NCI-H510A (cell line): ENCODE measurements around the gene TMEM190.
A peak's percentile ranks its signal among the peaks of the same experiment; 100 is the strongest.

Experiments used
- DNase-seq: peaks from one replicate; lab custom pipeline; 2025; lab: John Stamatoyannopoulos, UW

Gene TMEM190

DNA sequence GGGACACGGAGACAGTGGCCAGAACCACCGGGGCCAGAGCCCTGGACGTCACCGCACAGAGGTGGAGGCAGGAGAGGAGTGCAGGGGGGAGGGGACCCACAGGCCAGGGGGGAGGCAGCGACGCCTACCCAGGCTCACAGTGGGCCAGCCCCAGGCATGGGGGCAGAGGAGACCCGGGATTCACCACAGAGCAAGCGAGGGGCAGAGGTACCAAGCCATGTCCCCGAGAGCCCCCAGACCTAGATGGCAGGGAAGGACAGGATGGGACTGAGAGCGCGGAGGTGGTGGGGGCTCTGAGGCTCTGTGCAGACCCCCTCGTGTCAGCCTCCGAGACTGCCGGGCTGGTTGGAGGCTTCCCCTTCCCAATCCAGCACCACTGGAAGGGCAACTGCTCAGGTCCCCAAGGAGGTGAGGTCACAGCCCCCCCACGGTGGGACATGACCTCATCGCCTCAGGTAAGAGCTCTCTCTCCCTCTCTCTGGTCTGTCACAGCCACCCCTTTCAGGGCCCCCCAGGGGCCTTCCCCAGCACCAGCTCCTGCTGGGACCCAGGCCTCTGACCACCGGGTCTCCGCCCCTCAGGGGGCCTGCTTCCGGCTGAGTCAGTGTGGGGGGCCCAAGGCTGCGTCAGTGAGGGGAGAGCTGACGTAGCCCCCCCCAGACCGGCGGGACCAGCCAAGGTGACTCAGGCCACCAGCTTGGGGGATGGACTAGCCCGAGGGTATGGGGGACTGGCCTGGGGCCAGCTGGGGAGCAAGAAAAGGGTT, 4.1 kb upstream of the TMEM190 start:
- no peak for DNase-seq

DNA sequence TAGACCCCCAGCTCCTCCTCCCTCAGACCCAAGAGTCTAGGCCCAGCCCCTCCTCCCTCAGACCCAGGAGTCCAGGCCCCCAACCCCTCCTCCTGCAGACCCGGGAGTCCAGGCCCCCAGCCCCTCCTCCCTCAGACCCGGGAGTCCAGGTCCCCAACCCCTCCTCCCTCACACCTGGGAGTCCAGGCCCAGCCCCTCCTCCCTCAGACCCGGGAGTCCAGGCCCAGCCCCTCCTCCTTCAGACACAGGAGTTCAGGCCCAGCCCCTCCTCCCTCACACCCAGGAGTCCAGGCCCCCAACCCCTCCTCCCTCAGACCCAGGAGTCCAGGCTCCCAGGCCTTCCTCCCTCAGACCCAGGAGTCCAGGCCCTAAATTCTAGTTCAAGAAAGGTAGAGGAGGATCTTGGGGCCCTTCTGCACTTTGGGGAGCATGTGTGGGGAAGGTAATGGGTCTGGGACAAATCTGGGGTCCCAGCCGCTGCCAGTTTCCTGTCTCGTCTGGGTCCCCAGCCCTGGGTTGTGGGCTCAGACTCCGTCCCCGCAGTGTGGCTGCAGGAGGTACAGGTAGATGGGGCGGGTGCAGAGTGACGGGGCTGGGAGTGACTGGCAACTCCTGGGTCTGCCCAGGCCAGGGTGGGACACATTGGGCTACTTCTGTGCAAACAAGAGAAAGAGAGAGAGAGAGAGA, 3.2 kb upstream of the TMEM190 start:
- no peak for DNase-seq

DNA sequence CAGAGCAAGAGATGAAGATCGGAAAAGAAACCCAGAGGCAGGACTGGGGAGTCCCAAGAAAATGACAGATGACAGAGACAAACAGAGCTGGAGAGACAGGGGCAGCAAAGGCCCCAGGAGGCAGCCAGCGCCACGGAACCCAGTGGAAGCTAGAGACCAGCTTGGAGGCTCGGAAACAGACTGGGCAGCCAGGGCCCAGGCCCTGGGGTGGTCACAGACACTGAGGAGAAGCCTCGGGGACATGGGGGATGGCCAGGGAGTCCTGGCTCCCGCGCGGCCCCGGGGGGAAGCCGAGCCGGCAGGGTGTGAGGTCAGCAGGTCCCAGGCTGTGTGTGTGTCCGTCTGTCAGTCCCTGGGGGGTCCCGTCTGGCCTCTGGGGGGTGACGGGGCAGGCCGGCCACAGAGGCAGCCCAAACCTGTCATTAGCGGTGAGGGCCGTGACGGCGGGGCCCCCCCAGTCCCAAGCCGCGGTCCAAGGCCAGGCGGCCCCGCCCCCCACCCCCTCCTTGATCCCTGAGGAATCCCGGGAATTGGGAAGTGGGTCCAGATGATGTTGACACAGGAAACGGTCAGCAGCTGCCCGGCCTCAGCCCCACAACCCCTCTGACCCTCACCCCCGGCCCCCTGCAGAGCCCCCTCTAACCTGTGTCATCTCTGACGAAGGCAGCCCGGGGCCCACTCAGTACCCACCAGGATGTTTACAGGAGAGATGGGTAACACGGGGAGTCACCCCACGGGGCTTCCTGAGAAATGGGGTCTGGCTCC, 2.5 kb upstream of the TMEM190 start:
- DNase-seq, result no peak

DNA sequence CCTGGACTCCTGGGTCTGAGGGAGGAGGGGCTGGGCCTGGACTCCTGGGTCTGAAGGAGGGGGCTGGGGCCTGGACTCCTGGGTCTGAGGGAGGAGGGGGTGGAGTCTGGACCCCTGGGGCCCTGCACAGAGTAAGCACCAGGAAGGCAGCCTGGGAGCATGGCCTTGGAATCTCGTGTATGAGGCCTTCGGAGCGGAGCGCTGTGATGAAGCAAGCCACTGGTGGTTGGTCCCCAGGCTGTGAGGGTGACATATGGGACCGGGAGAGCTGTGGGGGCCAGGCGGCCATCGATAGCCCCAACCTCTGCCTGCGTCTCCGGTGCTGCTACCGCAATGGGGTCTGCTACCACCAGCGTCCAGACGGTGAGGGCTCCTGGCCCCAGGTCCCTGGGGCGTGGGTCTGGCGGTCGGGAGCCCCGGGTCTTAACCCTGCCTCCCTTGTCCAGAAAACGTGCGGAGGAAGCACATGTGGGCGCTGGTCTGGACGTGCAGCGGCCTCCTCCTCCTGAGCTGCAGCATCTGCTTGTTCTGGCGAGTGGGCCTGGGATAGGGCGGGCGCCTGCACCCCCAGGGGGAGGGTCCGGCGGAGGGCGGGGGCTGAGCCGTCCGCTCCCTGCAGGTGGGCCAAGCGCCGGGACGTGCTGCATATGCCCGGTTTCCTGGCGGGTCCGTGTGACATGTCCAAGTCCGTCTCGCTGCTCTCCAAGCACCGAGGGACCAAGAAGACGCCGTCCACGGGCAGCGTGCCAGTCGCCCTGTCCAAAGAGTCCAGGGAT, 918 bp downstream of the TMEM190 start:
- DNase-seq, result no peak

DNA sequence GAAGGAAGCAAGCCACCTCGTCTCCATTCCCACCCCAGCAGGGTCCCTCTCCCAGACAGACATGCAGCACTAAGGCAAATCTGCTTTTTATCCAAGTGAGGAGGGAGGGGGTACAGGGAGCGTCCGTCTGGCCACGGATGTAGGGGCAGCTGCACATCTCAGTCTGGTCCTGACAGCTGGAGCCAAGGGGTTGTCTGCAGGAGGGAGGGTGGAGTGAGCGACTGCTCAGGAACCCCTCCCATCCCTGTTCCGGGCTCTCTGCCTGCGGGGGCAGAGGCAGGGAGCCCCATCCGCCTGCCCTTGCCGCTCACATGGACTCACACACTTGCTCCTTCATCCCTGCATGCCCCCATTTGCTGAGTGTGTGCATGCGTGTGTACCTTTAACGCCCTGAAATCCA, 2.5 kb downstream of the TMEM190 start:
- no peak for DNase-seq

DNA sequence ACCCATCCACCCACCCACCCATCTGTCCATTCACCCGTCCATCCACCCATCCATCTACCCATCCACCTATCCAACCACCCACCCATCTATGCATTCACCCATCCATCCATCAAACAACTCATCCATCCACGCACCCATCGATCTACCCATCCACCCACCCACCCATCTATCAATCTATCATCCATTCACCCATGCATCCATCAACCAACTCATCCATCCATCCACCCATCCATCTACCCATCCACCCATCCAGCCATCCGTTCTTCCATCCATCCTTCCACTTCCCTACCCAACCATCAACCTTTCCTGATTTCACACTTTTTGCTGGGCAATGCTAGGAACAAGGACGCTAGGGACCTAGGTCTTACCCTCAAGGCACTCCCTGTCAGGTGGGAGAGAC, 5.4 kb downstream of the TMEM190 start:
- DNase-seq, result no peak

DNA sequence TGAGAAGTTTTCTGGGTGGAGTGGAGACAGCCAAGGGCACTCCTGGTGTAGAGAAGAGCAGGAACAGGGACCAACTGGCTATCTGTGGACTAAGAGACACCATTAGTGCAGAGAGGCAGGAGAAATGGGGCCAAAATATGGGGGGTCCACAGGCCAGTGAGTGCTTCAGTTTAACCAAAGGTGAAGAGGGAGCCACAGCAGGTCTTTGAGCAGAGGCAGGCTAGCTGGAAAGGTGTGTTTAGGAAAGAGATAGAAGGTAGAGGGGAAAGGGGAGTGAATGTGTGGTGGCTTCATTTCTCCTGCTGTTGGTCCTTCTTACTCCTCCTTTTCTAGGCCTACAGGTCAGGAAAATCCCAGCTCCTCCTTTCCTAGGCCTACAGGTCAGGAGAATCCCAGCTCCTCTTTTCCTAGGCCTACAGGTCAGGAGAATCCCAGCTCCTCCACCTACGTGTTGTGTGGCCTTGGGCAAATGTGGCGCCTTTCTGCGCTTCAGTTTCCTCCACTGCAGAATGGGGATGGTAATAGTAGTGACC, 6.0 kb downstream of the TMEM190 start:
- no peak for DNase-seq

DNA sequence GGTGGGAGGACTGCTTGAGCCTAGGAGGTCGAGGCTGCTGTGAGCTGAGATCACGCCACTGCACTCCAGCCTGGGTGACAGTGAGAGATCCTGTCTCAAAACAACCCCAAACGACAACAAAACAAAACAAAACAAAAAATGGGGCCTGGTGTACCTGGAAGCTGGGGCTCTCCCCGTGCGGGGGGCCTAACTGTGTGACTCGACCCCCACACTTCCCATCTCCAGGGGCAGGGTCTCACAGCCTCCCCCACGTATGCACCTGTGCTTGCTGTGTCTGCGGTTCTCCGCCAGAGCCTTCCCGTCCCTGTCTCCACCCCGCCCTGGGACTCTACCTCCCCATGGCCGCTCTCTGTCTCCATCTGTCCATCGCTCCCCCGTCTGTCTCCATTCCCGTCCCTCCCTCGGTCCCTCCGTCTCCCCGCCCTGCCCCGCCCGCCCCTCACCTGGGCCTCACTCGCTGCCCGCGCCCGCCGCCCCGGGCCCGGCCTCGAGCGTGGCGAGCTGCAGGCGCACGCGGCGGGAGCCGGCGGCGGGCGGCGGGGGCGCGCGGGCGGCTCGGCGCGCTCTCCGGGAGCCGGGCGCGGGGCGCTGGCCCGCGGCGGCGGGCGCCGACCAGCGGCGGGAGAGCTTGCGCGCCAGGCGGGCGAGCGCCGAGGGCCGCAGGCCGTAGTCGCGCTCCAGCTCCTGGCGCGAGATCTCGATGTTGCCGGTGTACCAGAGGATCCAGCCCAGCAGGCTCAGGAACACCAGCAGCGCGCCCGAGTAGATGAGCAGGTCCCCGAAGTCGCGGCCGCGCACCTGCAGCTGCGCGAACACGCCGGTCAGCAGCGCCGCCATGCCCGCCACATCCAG, 6.9 kb downstream of the TMEM190 start:
- DNase-seq, result peak; percentile 60

DNA sequence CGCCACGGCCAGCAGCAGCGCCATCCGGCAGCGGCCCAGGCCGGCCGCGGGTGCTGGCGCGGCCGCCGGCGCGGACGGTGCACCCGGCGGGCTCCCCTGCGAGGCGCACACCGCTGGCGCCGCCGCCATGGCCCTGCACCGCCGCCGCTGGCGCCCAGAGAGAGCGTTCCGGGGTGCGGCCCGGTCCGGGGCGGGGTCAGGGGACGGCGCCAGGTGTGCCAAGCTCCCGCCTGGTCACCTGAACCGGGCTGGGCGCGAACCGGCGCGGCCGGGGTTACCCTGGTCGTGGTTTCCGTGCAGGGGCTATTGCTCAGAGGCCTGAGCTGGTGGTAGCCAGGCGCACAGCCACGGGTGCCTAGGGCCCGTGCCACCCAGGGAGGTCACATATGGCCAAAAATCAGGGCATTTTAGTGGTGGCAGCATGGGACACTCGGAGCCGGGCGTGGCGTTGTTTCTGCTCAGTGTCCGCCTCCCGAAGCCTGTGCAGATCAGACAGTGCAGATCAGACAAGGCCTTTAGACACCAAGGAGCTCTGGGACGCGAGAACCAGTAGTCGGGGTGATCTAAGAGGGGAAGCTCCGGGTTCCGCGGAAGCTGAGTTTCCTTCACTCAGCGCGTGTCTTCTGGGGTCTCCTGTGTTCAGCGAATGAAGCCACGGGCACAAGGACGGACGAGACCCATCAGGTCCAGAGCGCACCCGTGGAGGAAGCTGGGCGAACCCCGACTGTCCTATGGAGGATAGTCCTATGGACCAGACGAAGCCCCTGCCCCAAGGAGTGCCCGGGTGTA, 7.7 kb downstream of the TMEM190 start, which contains the start of gene TMEM238:
Gene TMEM238 (minus strand): TSS at position 162 of the 789 bp plus-strand sequence. CDS start 33 bp downstream, at position 129.
- DNase-seq, result no peak

DNA sequence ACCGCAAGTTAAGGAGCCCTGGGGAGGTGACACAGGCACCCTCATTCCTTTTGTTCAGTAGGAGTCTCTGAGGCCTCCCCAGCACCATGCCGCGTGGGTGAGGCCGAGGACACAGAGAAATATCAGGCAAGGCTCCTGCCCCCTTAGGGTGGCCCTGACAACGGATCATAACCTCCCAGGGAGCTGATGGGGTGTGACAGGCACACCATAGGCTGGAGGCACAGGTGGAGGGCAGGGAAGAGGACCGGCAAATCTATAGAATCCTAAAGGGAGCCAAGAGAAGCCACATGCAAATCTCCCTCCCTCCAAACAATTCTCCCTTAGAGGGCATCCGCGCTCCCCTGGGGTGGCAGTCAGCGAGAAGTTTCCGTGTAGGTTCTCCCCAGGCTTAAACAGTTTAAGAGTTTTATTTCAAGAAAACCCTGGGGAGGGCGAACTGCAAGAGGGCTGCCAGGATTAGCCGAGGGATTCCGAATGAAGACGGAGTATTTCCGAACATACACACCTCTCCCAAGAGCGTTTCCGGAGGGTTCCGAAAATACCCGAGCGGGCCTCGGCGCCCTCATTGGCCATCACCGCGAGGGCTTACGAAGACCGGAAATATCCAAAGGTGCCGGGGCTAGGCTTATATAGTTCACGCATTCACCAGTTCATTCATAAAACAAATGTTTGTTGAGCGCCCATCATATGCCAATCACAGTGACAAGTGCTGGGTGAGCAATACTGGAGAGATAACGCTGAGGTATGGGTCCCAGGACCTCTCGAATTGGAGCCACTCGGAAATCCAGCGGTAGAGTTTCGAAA, 8.5 kb downstream of the TMEM190 start:
- DNase-seq, result peak; percentile 87

DNA sequence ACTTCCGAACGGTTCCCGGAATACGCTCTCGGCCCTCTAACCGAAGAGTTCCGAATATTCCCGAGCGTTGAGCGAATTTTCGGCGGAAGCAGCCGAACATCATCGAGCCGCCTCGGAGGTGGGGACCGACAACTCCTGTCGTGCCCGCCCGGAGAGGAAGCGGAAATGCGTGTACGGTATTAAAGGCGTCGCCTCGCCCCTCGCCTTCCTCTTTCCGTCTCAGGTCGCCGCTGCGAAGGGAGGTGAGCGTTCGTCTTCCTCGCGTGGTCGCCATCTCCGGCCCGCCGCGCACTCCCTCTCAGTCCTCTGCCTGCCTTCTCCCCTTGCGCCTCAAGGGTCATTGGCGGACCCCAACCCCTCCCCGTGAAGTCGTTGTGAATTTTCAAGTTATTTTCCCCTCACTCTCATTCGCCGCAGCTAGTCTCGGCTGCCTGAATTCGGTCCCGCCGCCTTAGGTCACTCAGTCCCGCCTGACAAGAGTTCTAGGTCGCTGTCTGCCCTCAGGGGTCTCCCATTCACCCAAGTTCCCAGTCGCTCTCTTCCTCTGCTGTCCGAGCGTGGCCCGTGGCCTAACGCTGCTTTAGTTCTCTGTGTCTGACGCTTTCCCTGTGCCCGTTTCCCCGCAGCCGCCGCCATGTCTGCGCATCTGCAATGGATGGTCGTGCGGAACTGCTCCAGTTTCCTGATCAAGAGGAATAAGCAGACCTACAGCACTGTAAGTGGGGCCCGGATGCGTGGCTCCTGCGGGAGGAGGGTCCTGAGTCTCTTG, 9.3 kb downstream of the TMEM190 start, which contains the start of gene RPL28:
Gene RPL28 (plus strand): TSS at position 209 of the 769 bp plus-strand sequence. CDS start 426 bp downstream, at position 635.
- DNase-seq, result peak; percentile 94

DNA sequence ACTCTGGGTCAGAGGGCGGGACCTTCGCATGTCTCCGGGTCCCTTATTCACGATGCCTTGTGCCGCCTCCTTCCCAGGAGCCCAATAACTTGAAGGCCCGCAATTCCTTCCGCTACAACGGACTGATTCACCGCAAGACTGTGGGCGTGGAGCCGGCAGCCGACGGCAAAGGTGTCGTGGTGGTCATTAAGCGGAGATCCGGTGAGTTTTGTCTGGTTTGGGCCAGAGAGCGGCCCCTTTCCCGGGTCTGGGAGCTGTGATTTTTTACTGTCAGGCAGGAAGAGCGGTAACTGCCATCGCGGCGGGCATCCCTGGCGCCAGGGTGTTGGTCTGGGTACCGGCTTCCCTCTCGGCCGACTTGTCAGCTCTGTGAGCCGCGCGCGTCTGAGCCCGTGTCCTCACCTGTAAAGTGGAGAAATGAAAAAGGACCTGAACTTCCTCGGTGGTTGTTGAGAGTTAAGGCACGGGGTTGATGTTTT, 9.9 kb downstream of the TMEM190 start:
- no peak for DNase-seq

DNA sequence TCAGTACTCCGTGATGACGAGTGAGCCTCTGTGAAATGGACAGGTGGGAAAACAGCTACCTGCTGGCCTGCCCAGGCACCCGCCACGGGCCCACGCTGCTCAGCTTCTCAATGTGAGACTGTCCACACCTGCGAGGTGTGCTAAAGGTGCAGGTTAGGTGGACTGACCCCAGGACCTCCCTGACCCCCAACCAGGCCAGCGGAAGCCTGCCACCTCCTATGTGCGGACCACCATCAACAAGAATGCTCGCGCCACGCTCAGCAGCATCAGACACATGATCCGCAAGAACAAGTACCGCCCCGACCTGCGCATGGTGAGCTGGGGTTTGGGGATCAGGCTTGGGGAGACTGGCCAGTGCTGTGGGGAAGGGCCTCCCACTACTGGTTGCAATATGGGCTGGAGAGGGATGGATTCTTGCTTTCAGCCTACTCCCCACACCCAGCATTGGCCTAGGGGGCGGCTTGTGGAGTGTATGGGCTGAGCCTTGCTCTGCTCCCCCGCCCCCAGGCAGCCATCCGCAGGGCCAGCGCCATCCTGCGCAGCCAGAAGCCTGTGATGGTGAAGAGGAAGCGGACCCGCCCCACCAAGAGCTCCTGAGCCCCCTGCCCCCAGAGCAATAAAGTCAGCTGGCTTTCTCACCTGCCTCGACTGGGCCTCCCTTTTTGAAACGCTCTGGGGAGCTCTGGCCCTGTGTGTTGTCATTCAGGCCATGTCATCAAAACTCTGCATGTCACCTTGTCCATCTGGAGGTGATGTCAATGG, 11.3 kb downstream of the TMEM190 start:
- DNase-seq, result no peak

DNA sequence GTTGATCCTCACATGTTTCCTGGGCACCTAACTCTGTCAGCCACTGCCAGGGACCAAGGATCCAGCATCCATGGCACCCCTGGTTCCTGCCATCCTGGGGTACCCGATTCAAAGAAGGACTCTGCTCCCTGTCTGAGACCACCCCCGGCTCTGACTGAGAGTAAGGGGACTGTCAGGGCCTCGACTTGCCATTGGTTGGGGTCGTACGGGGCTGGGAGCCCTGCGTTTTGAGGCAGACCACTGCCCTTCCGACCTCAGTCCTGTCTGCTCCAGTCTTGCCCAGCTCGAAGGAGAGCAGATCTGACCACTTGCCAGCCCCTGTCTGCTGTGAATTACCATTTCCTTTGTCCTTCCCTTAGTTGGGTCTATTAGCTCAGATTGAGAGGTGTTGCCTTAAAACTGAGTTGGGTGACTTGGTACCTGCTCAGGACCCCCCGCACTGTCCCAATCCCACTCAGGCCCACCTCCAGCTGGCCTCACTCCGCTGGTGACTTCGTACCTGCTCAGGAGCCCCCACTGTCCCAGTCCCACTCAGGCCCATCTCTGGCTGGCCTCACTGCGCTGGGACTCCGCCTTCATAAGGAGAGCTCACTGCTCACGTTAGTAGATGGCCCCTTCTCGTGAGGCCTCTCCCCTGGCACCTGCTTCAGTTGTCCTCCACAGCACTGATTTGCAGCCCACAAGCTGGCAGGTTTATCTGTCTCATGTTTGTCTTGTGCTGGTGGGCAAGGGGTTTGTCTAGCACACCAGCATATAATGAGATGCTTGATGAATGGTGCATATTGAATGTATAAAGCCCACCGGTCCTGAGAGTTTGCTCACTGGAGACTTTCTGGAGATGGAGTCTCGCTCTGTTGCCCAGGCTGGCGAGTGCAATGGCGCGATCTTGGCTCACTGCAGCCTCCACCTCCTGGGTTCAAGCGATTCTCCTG, 13.0 kb downstream of the TMEM190 start:
- no peak for DNase-seq

DNA sequence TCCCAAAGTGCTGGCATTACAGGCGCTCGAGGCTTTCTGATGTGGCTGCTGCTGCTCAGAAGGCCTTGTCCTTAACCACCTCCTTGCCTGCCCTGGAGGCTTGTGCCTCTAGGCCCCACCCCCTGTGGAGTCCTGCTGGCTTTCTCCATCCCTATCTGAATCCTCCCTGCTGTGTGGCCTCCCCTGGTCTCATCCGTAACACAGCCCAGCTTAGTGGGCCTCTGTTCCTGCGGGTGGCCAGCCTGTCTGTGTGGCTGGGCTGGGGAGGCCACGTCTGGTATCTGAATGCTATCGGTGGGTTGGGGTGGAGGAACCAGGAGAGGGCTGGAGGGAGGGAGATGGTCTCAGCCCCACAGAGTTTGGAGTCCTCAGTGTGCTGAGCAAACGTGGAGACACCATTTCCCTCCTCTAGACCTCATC, 13.8 kb downstream of the TMEM190 start:
- DNase-seq, result no peak

DNA sequence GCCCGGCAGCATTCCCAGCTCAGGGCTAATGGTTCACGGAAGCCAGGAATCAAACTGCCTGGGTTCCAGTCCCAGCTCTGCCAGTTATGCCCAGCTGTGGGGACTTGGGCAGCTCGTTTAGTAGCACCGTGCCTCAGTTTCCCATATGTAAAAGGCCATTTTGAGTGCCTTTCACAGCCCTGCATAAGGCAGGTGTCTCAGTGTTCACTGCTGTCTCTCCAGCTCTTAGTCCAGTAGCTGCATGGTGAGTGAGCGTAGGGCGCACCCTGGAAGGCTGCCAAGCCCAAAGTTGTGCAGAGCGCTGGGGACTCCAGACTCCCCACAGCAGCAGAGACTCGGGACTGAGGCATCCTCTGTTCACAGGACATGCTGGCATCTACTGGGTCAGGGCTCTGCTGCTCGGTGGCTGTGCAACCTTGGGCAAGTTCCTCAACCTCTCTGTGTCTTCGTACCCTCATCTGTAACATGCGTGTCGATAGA, 14.6 kb downstream of the TMEM190 start:
- DNase-seq, result no peak
